SK-N-SH treated with all-trans-retinoic acid at 6 μM for 48 hours (cell line): ENCODE measurements around the gene CACNA1C.

Experiments
- ARNTL ChIP-seq: fragments of 450-650 bp; formaldehyde crosslinking; IDR thresholded peaks from 2 replicates; pipeline ENCODE4 v1.5.0; 2020; ENCODE audit warnings: low read depth, mild to moderate bottlenecking, moderate library complexity, borderline replicate concordance
- CSDC2 ChIP-seq: fragments of 250-450 bp; sonication (Bioruptor Pico); IDR thresholded peaks from 2 replicates; pipeline ENCODE4 v1.5.0; 2020; ENCODE audit warnings: mild to moderate bottlenecking, moderate library complexity
- ISL1 ChIP-seq: fragments of 250-450 bp; sonication (Bioruptor Pico); IDR thresholded peaks from 2 replicates; pipeline ENCODE4 v2.1.2; 2022; ENCODE audit warnings: mild to moderate bottlenecking, moderate library complexity
- PATZ1 ChIP-seq: fragments of 250-450 bp; sonication (Bioruptor Pico); IDR thresholded peaks from 2 replicates; pipeline ENCODE4 v1.8.0; 2020; ENCODE audit warnings: mild to moderate bottlenecking, moderate library complexity, borderline replicate concordance
- PPARA ChIP-seq: fragments of 250-450 bp; sonication (Bioruptor Pico); IDR thresholded peaks from 2 replicates; pipeline ENCODE4 v1.5.0; 2020; ENCODE audit warnings: mild to moderate bottlenecking, borderline replicate concordance
- RARB ChIP-seq: fragments of 250-450 bp; sonication (Bioruptor Pico); IDR thresholded peaks from 2 replicates; pipeline ENCODE4 v1.8.0; 2021; ENCODE audit warnings: mild to moderate bottlenecking, moderate library complexity
- TCF4 ChIP-seq: fragments of 250-450 bp; sonication (Bioruptor Pico); IDR thresholded peaks from 2 replicates; pipeline ENCODE4 v1.8.0; 2021; ENCODE audit warnings: mild to moderate bottlenecking, moderate library complexity, borderline replicate concordance
- TOX ChIP-seq: fragments of 250-450 bp; sonication (Bioruptor Pico); IDR thresholded peaks from 2 replicates; pipeline ENCODE4 v1.8.0; 2021; ENCODE audit warnings: mild to moderate bottlenecking, moderate library complexity, borderline replicate concordance
- TSHZ2 ChIP-seq: fragments of 250-450 bp; sonication (Bioruptor Pico); IDR thresholded peaks from 2 replicates; pipeline ENCODE4 v1.5.0; 2020; ENCODE audit warnings: mild to moderate bottlenecking, moderate library complexity
- ZFP3 ChIP-seq: fragments of 250-450 bp; sonication (Bioruptor Pico); IDR thresholded peaks from 2 replicates; pipeline ENCODE4 v1.5.0; 2020; ENCODE audit warnings: mild to moderate bottlenecking, moderate library complexity
- ZFP30 ChIP-seq: fragments of 450-650 bp; formaldehyde crosslinking; IDR thresholded peaks from 2 replicates; pipeline ENCODE4 v1.5.0; 2022; ENCODE audit warnings: mild to moderate bottlenecking, moderate library complexity

- TF ChIP-seq ZFP3 (CRISPR knock-in tag) (no peak), ZFP30 (CRISPR knock-in tag) (no peak), TCF4 (CRISPR knock-in tag) (no peak), RARB (CRISPR knock-in tag) (no peak), ARNTL (CRISPR knock-in tag) (no peak), PPARA (CRISPR knock-in tag) (no peak), CSDC2 (CRISPR knock-in tag) (no peak), ISL1 (CRISPR knock-in tag) (no peak), TOX (no peak), PATZ1 (no peak), TSHZ2 (no peak)
Measured at GRCh38 chr12:2142068-2142467, 89.3 kb downstream of the CACNA1C start.
